SKM-1 treated with dmso at 0.1 percent for 144 hours (cell line): Measurements from ENCODE around the gene C17orf58.
A peak's percentile ranks its signal among the peaks of the same experiment; 100 is the strongest.
"Not testable (repeated sequence)": the region's sequence is repeated elsewhere in the genome, so short reads cannot be mapped to it uniquely, and the experiment has no call there.

ENCODE experiments used
- DNase-seq: peaks from one replicate; lab custom pipeline; 2025; ENCODE audit not compliant: unreplicated experiment; lab: John Stamatoyannopoulos, UW

C17orf58 gene

GRCh38 chr17:68004201-68004600, 7.9 kb upstream of the C17orf58 start:
- DNase-seq = no peak

DNA sequence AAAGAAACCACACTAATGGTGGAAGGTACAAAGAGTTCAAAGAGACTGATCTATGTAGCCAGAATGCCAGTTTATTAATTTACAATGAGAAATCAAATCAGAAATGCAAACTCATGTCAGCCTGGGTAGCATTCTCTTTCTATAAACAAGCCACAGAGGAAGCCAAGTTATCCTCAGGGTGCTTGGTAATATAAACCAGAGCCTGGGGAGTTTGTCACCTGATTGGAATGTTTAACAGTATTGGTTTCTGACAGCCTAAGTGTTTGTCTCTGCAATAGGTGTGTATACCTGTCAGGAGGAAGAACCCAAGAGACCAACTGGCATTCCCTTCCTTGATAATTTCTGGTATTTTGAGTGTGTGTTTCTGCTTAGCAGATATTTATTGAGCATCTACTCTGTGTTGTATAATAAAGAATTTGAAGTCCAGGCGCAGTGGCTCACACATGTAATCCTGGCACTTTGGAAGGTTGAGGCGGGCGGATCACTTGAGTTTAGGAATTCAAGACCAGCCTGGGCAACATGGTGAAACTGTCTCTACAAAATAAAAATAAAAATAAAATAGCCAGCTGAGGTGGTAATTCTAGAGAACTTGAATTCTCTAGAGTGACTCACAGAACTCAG, 3.1 kb upstream of the C17orf58 start:
- no peak for DNase-seq

DNA sequence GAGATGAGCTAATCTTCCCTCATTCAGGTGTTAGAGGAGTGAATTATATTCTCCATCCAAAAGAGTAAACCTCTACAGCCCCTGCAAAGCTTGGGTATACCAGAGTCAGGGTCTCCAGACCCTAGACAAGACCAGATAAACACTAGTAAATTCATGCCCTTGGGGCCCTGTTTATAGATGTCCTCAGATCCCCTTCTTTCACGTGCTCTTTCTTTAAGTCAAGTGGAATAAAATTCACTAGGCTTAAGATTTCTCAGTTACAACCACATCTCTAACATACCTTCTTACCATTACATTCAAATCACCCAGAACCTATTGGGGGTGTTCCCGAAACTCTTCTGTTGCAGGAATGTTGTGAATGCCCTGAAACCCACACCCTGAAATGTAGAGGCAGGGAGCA, 2.2 kb upstream of the C17orf58 start:
- DNase-seq = no peak

- DNase-seq = no peak
Observed at GRCh38 chr17:67995570-67996263, 552 bp downstream of the C17orf58 start.

GRCh38 chr17:67994817-67995569, 1.3 kb downstream of the C17orf58 start:
- DNase-seq = no peak

DNA sequence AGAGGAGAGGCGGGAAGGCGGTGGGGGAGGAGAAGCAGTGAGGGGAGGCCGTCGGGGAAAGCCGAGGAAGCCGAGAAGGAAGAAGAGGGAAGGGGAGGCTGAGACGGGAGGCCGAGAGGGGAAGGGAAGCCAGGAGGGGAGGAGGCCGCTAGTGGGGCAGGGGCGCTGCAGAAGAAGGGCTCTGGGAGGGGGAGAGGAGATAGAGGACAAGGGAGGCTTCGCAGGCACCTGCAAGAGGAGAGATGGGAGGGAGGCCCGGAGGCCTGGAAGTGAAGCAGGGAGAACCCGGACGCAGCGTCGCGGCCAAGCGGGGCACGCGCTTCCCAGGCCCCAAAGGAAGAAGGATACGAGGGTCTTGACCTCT, 2.3 kb downstream of the C17orf58 start:
- peak; percentile 73 for DNase-seq

- DNase-seq = peak; percentile 79
Observed at GRCh38 chr17:67993153-67993997, 2.9 kb downstream of the C17orf58 start.

DNA sequence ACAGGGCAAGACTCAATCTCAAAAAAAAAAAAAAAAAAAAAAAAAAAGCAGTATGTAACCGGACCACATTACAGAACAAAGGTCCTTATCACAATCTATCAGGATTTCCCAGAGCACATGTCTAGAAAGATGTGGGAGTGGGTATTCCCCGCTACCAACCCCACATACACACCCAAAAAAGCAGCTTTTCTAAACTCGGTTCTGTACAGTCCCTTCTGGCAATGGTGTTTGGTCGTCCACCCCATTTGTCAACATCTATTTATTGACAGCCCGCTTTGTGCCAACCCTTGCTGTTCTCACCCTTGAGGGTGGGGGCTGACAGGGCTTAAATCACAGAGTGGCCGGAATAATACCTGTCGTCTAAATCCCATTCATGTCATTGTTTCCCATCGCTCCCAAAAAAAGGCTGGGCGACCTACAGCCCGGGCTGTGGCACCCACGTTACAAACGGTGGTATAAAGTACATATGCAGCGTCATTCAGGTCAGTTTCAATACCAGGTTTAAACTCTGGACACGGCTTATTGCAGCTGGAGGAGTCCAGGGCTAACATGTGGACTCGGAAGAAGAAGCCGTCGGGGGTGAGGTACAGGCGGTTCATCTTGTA, 3.6 kb downstream of the C17orf58 start:
- no peak for DNase-seq

DNA sequence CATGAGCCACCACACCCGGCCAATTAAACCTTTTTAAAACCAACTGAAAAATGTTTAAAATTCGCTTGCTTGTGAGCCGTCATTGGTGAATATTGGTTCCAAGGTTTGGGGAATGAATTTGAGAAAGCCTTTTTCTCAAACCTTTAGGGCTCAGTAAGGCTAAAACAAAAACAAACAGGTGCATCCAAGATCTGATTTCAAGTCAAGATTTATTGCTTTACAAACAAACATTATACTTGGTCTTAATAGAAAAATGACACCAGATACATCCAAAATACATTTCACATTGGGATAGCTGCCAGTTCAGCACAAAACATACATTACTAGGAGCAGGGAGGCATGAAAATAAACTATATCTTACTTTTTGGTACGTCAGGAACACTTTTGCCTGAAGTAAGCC, 5.4 kb downstream of the C17orf58 start:
- no peak for DNase-seq

GRCh38 chr17:67983383-67983688, 12.9 kb downstream of the C17orf58 start:
- no peak for DNase-seq

DNA sequence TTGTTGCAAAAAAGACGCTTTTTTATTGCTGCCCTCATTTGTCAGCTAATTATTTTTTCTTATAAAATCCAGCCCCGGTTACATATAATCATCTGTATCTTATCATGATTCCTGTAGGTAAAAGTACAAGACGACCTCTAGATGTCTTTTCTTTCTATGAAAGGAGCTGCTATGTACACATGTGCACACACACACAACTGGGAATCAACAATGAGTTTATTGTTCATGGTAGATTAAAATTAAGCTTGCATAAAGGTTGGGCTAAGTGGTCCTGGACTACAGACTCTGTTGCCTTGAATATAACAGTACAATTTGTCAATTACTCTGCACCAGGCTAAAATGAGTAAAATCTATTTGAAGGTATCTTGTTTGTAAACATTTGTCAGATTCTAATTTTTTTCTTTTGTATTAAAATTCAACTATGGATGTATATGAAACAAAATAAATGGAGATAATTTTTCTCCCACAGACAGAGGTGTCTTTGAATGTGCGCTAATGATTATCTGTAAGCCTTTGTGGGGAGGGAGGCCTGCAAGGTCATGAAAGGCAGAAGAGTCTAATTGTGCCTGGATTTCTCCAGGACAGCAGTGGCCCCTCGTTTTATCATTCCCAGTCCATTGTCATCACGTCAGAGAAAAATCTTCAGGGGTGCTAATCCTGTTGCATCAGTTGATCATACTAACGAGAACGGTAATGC, 13.4 kb downstream of the C17orf58 start:
- DNase-seq = no peak

- DNase-seq = no peak
Observed at GRCh38 chr17:67982034-67982640, 14.1 kb downstream of the C17orf58 start.

- not testable (repeated sequence) for DNase-seq
Observed at GRCh38 chr17:67980883-67981282, 15.4 kb downstream of the C17orf58 start.

DNA sequence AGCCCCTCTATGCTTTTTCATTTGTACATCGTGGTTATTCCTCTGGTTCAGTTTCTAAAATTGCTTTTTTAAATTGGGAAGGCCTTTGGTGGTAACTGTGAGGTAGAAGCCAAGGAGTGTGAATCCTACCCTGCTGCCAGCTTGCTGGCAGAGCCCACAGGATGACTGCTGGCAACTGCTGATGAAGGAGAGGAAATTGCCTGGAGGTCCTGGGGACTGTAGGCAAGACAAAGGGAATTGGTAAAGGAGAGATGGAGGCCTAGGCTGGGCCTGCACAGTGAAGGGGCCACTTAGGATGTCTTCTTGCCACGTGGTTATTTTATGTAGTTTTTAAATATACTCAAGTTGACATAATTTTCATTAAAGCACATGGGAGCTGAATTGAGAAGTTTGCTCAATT, 15.8 kb downstream of the C17orf58 start:
- DNase-seq = no peak

GRCh38 chr17:67976306-67976705, 20.0 kb downstream of the C17orf58 start:
- DNase-seq = not testable (repeated sequence)

- DNase-seq = no peak
Observed at GRCh38 chr17:67974598-67975066, 21.6 kb downstream of the C17orf58 start.

- DNase-seq = no peak
Observed at GRCh38 chr17:67974185-67974584, 22.1 kb downstream of the C17orf58 start.

DNA sequence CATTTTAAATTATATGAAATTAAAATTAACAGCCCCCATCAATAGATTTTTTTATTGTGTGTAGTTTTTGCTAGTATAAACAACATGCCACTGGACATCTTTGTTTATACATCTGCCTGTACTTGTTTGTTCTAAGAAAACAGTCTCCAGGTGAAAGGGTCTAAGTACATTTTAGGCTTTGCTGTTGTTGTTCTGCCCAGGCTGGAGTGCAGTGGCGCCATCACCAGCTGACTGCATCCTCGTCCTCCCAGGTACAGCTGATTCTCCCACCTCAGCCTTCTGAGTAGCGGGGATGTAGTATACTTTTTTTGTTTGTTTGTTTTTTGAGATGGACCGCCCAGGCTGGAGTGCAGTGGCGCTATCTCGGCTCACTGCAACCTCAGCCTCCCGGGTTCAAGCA, 25.5 kb downstream of the C17orf58 start:
- DNase-seq = no peak

- DNase-seq = peak; percentile 58
Observed at GRCh38 chr17:67963145-67963572, 33.1 kb downstream of the C17orf58 start.

GRCh38 chr17:67962156-67962555, 34.1 kb downstream of the C17orf58 start:
- DNase-seq = not testable (repeated sequence)
